Esophagus muscularis mucosa (tissue), 4 donors: ENCODE results near the gene EXOC3L4.

Source experiments
- CTCF ChIP-seq, 3 experiments: fragments of 200-600 bp in 2 of 3; fragments of 450-650 bp in 1 of 3; sonication (generic) in 2 of 3; IDR thresholded peaks; one replicate each; pipeline ENCODE4 v1.5.1; 2017 to 2019; ENCODE audit warnings: antibody characterized with exemption in 3 of 3, mild to moderate bottlenecking in 2 of 3, moderate library complexity in 1 of 3
- EP300 ChIP-seq: sonication (generic); formaldehyde crosslinking; IDR thresholded peaks from one replicate; pipeline ENCODE4 v1.6.1; 2017; ENCODE audit warnings: antibody characterized with exemption
- POLR2A ChIP-seq: fragments of 450-650 bp; IDR thresholded peaks from one replicate; pipeline ENCODE4 v1.6.1; 2017; ENCODE audit warnings: antibody characterized with exemption, moderate library complexity, mild to moderate bottlenecking, low read depth

GRCh38 chr14:103130017-103130764 is 35.7 kb downstream of the EXOC3L4 start:
- no peak for TF ChIP-seq CTCF (IDR thresholded peaks at IDR 0.05)
- TF ChIP-seq POLR2A: no peak
- no peak for TF ChIP-seq EP300
